ENCODE data around the gene GJA9.

DNA sequence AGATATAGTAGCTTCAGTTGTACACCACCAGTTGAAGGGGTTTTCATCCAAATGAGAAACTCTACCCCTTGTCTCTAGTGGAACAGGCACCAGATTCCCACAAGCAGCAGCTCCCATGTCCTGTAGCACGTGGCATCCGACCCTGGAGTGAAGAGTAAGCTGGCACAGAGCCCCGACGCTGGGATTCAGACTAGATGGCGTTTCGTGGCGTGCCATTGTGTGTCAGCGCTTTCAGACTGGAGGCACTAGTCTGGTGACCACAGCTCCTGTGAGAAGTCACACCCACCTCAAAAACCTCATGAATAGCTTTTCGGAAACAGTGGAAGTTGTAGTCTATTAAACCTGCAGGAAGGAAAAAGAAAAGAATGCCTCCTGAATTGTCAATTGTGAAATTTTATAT lies 42.0 kb downstream of the GJA9 start:
- TF ChIP-seq, protein P1, sequence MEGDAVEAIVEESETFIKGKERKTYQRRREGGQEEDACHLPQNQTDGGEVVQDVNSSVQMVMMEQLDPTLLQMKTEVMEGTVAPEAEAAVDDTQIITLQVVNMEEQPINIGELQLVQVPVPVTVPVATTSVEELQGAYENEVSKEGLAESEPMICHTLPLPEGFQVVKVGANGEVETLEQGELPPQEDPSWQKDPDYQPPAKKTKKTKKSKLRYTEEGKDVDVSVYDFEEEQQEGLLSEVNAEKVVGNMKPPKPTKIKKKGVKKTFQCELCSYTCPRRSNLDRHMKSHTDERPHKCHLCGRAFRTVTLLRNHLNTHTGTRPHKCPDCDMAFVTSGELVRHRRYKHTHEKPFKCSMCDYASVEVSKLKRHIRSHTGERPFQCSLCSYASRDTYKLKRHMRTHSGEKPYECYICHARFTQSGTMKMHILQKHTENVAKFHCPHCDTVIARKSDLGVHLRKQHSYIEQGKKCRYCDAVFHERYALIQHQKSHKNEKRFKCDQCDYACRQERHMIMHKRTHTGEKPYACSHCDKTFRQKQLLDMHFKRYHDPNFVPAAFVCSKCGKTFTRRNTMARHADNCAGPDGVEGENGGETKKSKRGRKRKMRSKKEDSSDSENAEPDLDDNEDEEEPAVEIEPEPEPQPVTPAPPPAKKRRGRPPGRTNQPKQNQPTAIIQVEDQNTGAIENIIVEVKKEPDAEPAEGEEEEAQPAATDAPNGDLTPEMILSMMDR (conservative IDR thresholded peaks at IDR 0.05; ENCODE audit: low read depth in 2 of 2) = no peak
- TF ChIP-seq POLR2AphosphoS5 (IDR thresholded peaks at IDR 0.05; ENCODE audit: low read depth) (no peak), CREB1 (CRISPR knock-in tag; IDR thresholded peaks at IDR 0.05; ENCODE audit: low read depth) (no peak), EZH2phosphoT487 (IDR thresholded peaks at IDR 0.05; ENCODE audit: unreplicated experiment) (no peak), EZH2 (IDR thresholded peaks at IDR 0.05; ENCODE audit: low read depth, unreplicated experiment) (no peak), JUNB (IDR thresholded peaks at IDR 0.05; ENCODE audit: unreplicated experiment) (no peak), STAT1 (IDR thresholded peaks at IDR 0.05; ENCODE audit: unreplicated experiment) (no peak), ZNF114 (CRISPR knock-in tag; IDR thresholded peaks at IDR 0.05) (no peak), NANOG (IDR thresholded peaks at IDR 0.05; ENCODE audit: borderline replicate concordance) (no peak)
- TF ChIP-seq, protein P2, sequence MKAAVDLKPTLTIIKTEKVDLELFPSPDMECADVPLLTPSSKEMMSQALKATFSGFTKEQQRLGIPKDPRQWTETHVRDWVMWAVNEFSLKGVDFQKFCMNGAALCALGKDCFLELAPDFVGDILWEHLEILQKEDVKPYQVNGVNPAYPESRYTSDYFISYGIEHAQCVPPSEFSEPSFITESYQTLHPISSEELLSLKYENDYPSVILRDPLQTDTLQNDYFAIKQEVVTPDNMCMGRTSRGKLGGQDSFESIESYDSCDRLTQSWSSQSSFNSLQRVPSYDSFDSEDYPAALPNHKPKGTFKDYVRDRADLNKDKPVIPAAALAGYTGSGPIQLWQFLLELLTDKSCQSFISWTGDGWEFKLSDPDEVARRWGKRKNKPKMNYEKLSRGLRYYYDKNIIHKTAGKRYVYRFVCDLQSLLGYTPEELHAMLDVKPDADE (IDR thresholded peaks at IDR 0.05) = no peak
- TF ChIP-seq, protein P3, sequence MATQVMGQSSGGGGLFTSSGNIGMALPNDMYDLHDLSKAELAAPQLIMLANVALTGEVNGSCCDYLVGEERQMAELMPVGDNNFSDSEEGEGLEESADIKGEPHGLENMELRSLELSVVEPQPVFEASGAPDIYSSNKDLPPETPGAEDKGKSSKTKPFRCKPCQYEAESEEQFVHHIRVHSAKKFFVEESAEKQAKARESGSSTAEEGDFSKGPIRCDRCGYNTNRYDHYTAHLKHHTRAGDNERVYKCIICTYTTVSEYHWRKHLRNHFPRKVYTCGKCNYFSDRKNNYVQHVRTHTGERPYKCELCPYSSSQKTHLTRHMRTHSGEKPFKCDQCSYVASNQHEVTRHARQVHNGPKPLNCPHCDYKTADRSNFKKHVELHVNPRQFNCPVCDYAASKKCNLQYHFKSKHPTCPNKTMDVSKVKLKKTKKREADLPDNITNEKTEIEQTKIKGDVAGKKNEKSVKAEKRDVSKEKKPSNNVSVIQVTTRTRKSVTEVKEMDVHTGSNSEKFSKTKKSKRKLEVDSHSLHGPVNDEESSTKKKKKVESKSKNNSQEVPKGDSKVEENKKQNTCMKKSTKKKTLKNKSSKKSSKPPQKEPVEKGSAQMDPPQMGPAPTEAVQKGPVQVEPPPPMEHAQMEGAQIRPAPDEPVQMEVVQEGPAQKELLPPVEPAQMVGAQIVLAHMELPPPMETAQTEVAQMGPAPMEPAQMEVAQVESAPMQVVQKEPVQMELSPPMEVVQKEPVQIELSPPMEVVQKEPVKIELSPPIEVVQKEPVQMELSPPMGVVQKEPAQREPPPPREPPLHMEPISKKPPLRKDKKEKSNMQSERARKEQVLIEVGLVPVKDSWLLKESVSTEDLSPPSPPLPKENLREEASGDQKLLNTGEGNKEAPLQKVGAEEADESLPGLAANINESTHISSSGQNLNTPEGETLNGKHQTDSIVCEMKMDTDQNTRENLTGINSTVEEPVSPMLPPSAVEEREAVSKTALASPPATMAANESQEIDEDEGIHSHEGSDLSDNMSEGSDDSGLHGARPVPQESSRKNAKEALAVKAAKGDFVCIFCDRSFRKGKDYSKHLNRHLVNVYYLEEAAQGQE (IDR thresholded peaks at IDR 0.05; ENCODE audit: unreplicated experiment) = no peak
- TF ChIP-seq, protein P4, sequence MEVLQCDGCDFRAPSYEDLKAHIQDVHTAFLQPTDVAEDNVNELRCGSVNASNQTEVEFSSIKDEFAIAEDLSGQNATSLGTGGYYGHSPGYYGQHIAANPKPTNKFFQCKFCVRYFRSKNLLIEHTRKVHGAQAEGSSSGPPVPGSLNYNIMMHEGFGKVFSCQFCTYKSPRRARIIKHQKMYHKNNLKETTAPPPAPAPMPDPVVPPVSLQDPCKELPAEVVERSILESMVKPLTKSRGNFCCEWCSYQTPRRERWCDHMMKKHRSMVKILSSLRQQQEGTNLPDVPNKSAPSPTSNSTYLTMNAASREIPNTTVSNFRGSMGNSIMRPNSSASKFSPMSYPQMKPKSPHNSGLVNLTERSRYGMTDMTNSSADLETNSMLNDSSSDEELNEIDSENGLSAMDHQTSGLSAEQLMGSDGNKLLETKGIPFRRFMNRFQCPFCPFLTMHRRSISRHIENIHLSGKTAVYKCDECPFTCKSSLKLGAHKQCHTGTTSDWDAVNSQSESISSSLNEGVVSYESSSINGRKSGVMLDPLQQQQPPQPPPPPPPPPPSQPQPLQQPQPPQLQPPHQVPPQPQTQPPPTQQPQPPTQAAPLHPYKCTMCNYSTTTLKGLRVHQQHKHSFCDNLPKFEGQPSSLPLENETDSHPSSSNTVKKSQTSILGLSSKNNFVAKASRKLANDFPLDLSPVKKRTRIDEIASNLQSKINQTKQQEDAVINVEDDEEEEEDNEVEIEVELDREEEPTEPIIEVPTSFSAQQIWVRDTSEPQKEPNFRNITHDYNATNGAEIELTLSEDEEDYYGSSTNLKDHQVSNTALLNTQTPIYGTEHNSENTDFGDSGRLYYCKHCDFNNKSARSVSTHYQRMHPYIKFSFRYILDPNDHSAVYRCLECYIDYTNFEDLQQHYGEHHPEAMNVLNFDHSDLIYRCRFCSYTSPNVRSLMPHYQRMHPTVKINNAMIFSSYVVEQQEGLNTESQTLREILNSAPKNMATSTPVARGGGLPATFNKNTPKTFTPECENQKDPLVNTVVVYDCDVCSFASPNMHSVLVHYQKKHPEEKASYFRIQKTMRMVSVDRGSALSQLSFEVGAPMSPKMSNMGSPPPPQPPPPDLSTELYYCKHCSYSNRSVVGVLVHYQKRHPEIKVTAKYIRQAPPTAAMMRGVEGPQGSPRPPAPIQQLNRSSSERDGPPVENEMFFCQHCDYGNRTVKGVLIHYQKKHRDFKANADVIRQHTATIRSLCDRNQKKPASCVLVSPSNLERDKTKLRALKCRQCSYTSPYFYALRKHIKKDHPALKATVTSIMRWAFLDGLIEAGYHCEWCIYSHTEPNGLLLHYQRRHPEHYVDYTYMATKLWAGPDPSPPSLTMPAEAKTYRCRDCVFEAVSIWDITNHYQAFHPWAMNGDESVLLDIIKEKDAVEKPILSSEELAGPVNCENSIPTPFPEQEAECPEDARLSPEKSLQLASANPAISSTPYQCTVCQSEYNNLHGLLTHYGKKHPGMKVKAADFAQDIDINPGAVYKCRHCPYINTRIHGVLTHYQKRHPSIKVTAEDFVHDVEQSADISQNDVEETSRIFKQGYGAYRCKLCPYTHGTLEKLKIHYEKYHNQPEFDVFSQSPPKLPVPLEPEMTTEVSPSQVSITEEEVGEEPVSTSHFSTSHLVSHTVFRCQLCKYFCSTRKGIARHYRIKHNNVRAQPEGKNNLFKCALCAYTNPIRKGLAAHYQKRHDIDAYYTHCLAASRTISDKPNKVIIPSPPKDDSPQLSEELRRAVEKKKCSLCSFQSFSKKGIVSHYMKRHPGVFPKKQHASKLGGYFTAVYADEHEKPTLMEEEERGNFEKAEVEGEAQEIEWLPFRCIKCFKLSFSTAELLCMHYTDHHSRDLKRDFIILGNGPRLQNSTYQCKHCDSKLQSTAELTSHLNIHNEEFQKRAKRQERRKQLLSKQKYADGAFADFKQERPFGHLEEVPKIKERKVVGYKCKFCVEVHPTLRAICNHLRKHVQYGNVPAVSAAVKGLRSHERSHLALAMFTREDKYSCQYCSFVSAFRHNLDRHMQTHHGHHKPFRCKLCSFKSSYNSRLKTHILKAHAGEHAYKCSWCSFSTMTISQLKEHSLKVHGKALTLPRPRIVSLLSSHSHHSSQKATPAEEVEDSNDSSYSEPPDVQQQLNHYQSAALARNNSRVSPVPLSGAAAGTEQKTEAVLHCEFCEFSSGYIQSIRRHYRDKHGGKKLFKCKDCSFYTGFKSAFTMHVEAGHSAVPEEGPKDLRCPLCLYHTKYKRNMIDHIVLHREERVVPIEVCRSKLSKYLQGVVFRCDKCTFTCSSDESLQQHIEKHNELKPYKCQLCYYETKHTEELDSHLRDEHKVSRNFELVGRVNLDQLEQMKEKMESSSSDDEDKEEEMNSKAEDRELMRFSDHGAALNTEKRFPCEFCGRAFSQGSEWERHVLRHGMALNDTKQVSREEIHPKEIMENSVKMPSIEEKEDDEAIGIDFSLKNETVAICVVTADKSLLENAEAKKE (CRISPR knock-in tag; IDR thresholded peaks at IDR 0.05) = no peak
